GM19467 (cell line): Measurements from ENCODE around the gene CCNT1.
"Not testable (repeated sequence)": the region's sequence is repeated elsewhere in the genome, so short reads cannot be mapped to it uniquely, and the experiment has no call there.

Experiments used
- ATAC-seq: cut with Tn5 transposase; IDR thresholded peaks from one replicate; pipeline ENCODE4 v1.9.1; 2021; ENCODE audit warnings: mild to moderate bottlenecking, moderate library complexity; ENCODE audit not compliant: unreplicated experiment

CCNT1 gene

DNA sequence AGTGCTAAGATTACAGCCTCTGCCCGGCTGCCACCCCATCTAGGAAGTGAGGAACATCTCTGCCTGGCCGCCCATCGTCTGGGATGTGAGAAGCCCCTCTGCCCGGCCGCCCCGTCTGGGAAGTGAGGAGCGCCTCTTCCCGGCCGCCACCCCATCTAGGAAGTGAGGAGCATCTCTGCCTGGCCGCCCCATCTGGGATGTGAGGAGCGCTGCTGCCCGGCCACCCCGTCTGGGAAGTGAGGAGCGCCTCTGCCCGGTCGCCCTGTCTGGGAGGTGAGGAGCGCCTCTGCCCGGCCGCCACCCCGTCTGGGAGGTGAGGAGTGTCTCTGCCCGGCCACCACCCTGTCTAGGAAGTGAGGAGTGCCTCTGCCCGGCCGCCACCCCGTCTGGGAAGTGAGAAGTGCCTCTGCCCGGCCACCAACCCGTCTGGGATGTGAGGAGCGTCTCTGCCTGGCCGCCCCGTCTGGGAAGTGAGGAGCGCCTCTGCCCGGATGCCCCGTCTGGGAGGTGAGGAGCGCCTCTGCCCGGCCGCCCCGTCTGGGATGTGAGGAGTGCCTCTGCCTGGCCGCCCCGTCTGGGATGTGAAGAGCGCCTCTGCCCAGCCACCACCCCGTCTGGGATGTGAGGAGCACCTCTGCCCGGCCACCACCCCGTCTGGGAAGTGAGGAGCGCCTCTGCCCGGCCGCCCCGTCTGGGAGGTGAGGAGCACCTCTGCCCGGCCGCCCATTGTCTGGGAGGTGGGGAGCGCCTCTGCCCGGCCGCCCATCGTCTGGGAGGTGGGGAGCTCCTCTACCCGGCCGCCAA lies 74.6 kb downstream of the CCNT1 start:
- ATAC-seq = not testable (repeated sequence)

DNA sequence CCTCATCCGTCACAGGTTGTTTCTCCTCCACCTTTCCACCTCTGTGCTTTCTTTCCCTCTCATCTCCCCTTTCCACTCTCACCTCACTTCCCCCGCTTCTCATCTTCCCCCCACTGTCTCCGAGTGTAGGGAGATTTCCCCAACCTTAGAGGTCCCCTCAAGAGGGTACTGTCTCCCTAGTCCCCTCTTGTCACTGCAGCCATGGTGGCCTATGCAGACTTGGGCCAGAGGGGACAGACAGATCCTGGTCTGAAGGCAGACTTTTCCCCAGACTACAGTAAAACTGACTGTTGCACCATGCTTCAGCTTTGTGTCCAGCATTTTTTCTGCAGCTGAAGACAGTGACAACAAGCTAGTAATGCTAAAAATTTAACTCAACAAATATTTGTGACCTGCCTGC lies 75.7 kb downstream of the CCNT1 start:
- ATAC-seq = no peak

DNA sequence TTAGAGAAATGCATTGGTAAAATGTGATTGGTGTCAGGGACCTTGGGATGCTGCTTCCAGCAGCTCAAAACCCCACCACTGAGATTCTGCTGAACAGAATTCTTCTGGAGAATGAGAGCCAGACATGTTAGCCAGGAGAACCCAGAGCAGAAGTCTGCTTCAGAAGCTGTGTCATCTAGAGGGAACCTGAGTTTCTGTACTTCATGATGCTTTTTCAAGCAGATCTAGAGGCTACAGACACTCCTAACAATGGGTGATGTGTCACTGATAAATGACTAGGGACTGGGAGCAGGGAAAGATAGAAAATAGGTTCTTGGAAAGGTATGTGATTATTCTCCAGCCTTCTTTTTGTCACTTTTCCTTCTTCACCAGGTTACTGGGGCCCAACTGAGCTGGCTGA lies 76.1 kb downstream of the CCNT1 start:
- no peak for ATAC-seq
